DOHH2 (cell line): ENCODE results near the gene MXRA7.

ENCODE experiments used
- EZH2phosphoT487 ChIP-seq: fragments of 200-600 bp; sonication (generic); IDR thresholded peaks from 2 replicates; pipeline ENCODE4 v1.6.1; 2017; ENCODE audit warnings: borderline replicate concordance, mild to moderate bottlenecking, antibody characterized with exemption, low read length, moderate library complexity, mixed read lengths
- TF ChIP-seq, protein P1 (sequence below): fragments of 200-600 bp; sonication (generic); IDR thresholded peaks from one replicate; pipeline ENCODE4 v1.5.1; 2014; ENCODE audit warnings: antibody characterized with exemption, mild to moderate bottlenecking, low read depth, low read length; ENCODE audit not compliant: poor library complexity, severe bottlenecking

DNA sequence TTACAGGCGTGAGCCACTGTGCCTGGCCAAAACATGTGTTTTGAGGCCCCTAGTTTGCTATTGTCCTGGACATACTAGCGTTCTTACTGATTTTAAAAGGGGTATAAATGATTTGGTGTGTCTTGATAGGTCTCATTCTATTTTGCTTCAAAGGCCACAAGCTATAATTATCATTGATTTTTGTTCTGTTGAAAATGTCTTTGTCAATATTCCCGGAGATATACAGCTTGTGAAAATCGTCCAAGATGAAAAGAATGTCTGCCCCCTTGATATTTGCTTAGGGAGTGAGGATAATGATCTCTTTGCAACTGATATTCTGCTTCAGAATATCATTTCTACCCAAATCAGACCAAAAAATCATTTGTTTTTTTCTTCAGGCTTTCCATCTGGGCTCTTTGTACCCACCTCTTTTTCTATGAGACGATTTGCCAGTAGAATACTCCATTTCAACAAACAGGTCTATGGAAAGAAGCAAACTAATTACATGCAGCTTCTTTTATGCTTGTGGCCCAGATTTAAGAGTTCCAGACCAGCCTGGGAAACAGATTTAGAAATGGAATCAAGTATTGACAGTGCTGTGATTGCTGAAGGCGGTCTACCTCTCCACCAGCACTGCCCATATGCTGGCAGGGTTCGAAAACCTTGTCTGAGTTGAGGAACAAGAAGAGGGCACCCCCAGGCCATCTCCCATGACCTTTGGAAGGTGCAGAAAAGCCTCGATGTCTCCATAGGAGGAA lies 53.1 kb downstream of the MXRA7 start:
- TF ChIP-seq, protein P1, sequence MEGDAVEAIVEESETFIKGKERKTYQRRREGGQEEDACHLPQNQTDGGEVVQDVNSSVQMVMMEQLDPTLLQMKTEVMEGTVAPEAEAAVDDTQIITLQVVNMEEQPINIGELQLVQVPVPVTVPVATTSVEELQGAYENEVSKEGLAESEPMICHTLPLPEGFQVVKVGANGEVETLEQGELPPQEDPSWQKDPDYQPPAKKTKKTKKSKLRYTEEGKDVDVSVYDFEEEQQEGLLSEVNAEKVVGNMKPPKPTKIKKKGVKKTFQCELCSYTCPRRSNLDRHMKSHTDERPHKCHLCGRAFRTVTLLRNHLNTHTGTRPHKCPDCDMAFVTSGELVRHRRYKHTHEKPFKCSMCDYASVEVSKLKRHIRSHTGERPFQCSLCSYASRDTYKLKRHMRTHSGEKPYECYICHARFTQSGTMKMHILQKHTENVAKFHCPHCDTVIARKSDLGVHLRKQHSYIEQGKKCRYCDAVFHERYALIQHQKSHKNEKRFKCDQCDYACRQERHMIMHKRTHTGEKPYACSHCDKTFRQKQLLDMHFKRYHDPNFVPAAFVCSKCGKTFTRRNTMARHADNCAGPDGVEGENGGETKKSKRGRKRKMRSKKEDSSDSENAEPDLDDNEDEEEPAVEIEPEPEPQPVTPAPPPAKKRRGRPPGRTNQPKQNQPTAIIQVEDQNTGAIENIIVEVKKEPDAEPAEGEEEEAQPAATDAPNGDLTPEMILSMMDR: no peak
- TF ChIP-seq EZH2phosphoT487: no peak
